ENCODE data around the gene NANOS3.
A peak's percentile ranks its signal among the peaks of the same experiment; 100 is the strongest.

The NANOS3 gene

DNA sequence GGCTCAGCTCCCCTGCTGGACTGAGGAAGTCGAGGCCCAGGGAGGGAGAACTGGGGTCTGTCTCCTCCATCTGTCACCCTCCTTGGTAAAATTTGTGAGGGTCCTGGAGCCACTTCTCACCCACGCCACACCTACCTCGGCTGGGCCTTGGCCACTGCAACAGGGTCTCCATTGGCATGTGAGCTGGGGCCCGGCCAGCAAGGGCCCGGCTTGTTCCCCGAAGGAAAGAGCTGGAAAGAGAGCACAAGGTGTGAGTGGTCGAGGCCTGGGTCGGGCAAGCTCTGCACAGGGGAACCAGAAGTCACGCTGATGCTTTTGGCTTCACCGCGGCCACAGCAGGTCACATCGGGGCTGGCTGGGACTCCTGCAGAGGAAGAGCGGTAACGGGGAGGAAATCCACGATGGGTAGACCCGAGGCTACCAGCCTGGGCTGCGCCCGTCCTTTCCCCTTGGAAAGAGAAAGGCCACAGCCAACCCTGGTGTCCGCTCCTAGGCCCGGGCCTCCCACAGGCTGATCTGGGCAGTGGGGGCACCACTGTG lies 9.0 kb downstream of the NANOS3 start:
- H3K27ac Mint-ChIP-seq = no peak overlapping the region

DNA sequence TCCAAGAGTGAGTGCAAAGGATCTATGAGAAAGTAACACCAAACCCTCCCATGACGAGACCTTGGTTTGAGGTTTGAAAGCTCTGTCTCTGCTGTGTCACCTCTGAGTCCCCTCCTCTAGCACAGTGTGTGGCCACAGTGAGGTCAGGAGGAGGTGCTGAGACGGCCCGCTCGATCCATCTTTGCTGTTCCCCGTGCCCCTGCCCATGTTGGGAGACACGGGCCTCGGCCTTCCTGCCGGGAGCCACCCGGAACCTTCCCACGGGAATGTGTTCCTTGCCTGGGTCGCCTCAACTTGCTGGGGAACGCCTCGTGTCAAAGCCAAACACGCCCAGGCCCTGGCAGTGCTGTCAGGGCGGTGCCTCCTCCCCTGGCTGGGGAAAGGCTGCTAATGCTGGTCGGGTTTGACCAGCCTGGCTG lies 10.1 kb downstream of the NANOS3 start:
- Mint-ChIP-seq H3K27ac (no peak overlapping the region), H3K4me1 (peaks cover 52% of the 10 kb centered on the region)

More for the DNA sequence above, 9.0 kb downstream of the NANOS3 start:
- H3K9me3 Mint-ChIP-seq = no peaks in the 10 kb centered on the region
- H3K4me3 Mint-ChIP-seq = no peak overlapping the region
- H3K27me3 Mint-ChIP-seq = no peaks in the 10 kb centered on the region
- peaks cover 64% of the 10 kb centered on the region for H3K4me1 Mint-ChIP-seq
- DNase-seq (no peak), ATAC-seq (no peak)

DNA sequence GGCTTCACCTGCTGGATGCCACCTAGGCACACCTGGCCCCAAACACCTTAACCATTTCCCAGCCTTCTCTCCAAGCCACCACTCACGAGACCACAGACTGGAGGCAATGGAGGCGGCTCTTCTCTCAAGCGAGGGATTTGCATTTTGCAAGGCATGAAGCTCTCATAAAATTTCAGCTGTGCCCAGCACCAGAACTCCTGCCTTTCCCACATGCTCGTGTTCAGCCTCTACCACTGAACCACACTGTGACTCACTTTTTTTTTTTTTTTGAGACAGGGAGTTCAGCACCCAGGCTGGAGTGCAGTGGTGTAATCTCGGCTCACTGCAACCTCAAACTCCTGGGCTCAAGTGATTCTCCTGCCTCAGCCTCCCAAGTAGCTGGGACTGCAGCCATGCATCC lies 10.6 kb downstream of the NANOS3 start:
- Mint-ChIP-seq H3K9me3 (no peaks in the 10 kb centered on the region), H3K4me3 (no peak overlapping the region)
- no peak for ATAC-seq

More for the DNA sequence above, 10.1 kb downstream of the NANOS3 start:
- no peaks in the 10 kb centered on the region for H3K27me3 Mint-ChIP-seq
- H3K4me3 Mint-ChIP-seq = no peak overlapping the region
- peak; percentile 72 for ATAC-seq
- DNase-seq = no peak
- no peaks in the 10 kb centered on the region for H3K9me3 Mint-ChIP-seq

DNA sequence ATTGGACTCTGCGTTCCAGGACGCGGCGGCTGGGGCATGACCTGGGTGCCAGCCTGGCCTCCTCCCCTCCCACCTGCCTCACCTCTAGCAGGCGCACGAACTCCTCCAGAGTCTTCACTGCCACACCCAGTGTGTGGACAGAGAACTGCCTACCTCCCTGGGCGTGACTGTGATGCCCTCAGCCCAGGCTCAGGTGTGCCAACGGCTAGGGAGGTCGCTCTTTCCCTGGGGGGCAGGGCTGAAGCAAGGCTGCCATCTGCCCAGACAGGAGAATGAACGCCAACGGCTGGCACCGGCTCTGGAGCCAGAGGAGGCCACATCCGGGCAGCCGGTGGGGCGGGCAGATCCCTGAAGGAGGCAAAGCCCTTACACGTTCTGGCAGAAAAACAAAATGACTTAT lies 11.3 kb downstream of the NANOS3 start:
- DNase-seq (no peak), ATAC-seq (no peak)
- no peaks in the 10 kb centered on the region for H3K27me3 Mint-ChIP-seq
- H3K9me3 Mint-ChIP-seq = no peaks in the 10 kb centered on the region
- no peak overlapping the region for H3K4me3 Mint-ChIP-seq
- H3K27ac Mint-ChIP-seq = no peak overlapping the region
- peaks cover 40% of the 10 kb centered on the region for H3K4me1 Mint-ChIP-seq

More for the DNA sequence above, 10.6 kb downstream of the NANOS3 start:
- Mint-ChIP-seq H3K4me1 (peaks cover 48% of the 10 kb centered on the region), H3K27ac (no peak overlapping the region), H3K27me3 (no peaks in the 10 kb centered on the region)
- no peak for DNase-seq

DNA sequence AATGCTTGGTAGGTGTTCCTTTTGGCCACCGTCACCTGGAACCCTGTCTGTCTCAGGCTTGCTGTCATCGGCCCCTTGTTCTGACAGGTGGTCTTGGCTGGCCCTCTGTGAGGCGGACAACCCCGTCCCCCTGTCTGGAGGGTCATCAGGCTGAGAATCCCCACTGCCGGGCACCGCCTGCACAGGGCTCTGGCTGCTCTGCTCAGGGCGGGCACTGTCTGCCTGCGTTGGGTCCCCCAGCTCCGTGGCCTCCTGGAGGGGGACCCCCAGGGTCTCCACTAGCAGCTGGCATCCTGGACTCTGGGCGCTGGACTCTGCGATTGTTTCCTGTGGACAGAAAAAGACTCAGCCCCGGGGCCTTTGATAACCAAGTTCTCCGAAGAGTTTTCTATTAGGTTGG lies 13.2 kb downstream of the NANOS3 start:
- Mint-ChIP-seq H3K9me3 (no peaks in the 10 kb centered on the region), H3K27ac (no peak overlapping the region), H3K4me1 (peaks cover 25% of the 10 kb centered on the region), H3K4me3 (no peak overlapping the region), H3K27me3 (no peaks in the 10 kb centered on the region)
- ATAC-seq (no peak), DNase-seq (no peak)

DNA sequence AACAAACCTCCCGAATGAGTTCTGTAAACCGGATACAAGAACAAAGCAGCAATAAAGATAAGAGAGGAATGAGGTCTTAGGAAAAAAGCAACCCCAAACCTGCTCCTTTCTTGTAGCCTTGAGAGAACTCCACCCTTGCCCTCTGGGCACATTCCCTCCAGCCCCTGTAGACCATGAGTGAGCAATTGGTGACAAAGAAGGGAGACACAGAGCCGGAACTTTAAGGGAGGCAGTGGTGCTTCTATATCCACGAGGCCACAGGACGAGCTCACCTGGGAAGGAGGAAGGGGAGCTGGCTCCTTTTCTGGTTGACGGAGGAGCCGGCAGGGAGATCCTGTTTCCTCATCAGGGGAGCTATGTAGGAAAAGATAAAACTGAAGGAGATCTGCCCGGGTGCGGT lies 15.9 kb downstream of the NANOS3 start:
- H3K27ac Mint-ChIP-seq = no peak overlapping the region
- H3K4me3 Mint-ChIP-seq = no peak overlapping the region
- no peak for ATAC-seq
- H3K4me1 Mint-ChIP-seq = no peaks in the 10 kb centered on the region
- H3K27me3 Mint-ChIP-seq = no peaks in the 10 kb centered on the region
- DNase-seq = no peak
- no peaks in the 10 kb centered on the region for H3K9me3 Mint-ChIP-seq

DNA sequence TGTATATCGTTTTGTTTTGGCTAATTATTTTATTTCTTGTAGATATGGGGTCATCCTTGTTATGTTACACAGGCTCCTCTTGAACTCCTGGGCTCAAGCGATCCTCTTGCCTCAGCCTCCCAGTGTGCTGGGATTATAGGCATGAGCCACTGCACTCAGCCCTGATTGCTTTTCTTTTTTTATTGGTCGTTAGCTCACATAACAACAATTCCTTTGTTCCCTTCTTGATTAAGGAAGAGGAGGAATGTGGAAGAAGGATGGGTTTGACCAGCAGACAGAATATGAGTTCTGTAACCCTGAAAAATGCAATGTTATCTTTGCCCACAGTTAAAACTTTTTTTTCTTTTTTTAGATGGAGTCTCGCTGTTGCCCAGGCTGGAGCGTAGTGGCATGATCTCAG lies 17.6 kb downstream of the NANOS3 start:
- Mint-ChIP-seq H3K27me3 (no peaks in the 10 kb centered on the region), H3K9me3 (no peaks in the 10 kb centered on the region)

DNA sequence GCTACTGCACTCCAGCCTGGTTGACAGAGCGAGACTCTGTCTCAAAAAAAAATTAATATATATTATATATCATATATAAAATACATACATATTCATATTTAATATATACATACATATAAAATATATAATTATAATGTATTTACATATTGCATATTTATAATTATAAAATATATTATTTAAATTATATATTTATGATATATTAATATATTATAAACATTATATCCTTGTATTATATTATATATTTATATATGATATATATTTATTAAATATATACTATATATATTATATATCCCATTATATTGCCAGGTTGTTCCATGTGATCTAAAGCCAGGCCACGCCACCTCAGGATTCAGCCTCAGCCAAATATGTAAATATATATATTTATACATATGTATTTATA lies 19.3 kb downstream of the NANOS3 start:
- no peak overlapping the region for H3K4me3 Mint-ChIP-seq
- no peaks in the 10 kb centered on the region for H3K9me3 Mint-ChIP-seq
- DNase-seq (no peak), ATAC-seq (no peak)
- no peak overlapping the region for H3K27ac Mint-ChIP-seq
- no peaks in the 10 kb centered on the region for H3K4me1 Mint-ChIP-seq
- no peaks in the 10 kb centered on the region for H3K27me3 Mint-ChIP-seq

More for the DNA sequence above, 17.6 kb downstream of the NANOS3 start:
- DNase-seq (no peak), ATAC-seq (no peak)
- Mint-ChIP-seq H3K27ac (no peak overlapping the region), H3K4me1 (no peaks in the 10 kb centered on the region), H3K4me3 (no peak overlapping the region)

DNA sequence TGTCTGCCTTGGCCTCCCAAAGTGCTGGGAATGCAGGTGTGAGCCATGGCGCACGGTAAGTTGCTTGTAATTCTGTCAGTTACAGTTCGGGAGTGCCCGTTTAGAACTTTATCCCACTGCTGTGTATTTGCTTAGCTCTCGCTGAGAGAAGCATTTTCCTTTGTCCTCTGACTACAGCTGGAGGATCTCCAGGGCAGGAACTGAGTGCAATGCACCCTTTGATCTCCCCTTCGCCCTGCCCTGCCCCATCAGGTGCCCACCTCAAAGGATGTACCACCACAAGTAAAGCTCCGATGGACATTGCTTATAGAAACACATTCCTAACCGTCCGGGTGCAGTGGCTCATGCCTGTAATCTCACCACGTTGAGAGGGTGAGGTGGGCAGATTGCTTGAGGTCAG lies 22.5 kb downstream of the NANOS3 start:
- no peaks in the 10 kb centered on the region for H3K9me3 Mint-ChIP-seq
- H3K4me1 Mint-ChIP-seq = peaks cover 13% of the 10 kb centered on the region
- DNase-seq (no peak), ATAC-seq (no peak)
- H3K27me3 Mint-ChIP-seq = no peaks in the 10 kb centered on the region
- H3K27ac Mint-ChIP-seq = no peak overlapping the region
- no peak overlapping the region for H3K4me3 Mint-ChIP-seq

DNA sequence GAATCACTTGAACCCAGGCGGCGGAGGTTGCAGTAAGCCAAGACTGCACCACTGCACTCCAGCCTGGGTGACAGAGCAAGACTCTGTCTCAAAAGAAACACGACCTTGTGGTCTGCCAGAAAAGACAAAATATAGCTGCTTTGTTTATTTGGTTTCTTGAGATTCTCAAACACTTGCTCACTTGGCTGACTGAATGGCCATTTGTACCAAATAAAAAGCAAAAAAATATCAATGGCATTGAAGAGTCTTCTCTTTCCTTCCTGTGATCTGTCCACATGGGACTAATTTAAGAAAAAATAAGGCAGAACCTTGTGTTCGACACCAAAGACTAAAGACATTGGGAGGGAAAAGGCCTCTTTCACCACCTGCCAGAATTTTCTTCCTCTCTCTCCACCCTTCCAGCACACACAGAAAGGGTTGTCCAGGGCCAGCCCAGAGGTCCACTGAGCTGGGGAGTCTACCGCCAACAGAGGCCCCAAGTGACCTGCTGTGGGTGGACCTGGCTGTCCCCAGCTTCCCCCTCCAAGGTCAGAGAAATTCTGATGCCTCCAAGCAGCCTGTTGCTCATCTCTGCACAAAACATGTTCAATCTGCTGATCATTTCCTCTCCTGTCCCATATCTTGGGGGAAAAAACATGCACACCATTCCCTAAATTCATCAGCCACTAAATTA lies 23.1 kb downstream of the NANOS3 start:
- DNase-seq (no peak), ATAC-seq (no peak)
- peak overlapping the region; percentile 38 to 84 for H3K27ac Mint-ChIP-seq
- H3K4me1 Mint-ChIP-seq = peaks cover 19% of the 10 kb centered on the region
- H3K9me3 Mint-ChIP-seq = no peaks in the 10 kb centered on the region
- H3K4me3 Mint-ChIP-seq = no peak overlapping the region
- H3K27me3 Mint-ChIP-seq = no peaks in the 10 kb centered on the region

DNA sequence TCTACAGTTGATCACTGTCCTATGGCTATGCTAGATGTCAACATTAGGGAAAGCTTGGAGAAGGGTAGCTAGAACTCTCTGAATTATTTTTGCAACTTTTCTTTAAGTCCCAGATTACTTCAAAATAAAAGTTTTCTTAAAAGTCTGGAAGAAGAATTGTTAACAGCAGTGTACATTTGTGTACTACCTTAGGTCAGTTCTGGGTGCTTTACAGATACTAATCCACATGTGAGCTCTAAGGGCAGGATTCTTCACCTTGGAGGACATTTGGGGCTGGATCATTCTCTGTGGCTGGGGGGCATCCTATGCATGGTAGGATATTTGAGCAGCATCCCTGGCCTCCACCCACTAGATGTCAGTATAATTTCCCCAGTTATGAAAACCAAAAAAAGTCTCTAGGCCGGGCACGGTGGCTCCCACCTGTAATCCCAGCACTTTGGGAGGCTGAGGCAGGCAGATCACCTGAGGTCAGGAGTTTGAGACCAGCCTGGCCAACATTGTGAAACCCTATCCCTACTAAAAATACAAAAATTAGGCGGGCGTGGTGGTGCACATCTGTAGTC lies 26.1 kb downstream of the NANOS3 start:
- Mint-ChIP-seq H3K4me1 (peaks cover 39% of the 10 kb centered on the region), H3K9me3 (peaks cover 0 to 6% of the 10 kb centered on the region in 2 donors), H3K27ac (no peak overlapping the region), H3K4me3 (peak overlapping the region in 1 of 2 donors; percentile 13), H3K27me3 (no peaks in the 10 kb centered on the region)
- peak in 1 of 2 donors; percentile 34 for DNase-seq
- ATAC-seq = no peak

DNA sequence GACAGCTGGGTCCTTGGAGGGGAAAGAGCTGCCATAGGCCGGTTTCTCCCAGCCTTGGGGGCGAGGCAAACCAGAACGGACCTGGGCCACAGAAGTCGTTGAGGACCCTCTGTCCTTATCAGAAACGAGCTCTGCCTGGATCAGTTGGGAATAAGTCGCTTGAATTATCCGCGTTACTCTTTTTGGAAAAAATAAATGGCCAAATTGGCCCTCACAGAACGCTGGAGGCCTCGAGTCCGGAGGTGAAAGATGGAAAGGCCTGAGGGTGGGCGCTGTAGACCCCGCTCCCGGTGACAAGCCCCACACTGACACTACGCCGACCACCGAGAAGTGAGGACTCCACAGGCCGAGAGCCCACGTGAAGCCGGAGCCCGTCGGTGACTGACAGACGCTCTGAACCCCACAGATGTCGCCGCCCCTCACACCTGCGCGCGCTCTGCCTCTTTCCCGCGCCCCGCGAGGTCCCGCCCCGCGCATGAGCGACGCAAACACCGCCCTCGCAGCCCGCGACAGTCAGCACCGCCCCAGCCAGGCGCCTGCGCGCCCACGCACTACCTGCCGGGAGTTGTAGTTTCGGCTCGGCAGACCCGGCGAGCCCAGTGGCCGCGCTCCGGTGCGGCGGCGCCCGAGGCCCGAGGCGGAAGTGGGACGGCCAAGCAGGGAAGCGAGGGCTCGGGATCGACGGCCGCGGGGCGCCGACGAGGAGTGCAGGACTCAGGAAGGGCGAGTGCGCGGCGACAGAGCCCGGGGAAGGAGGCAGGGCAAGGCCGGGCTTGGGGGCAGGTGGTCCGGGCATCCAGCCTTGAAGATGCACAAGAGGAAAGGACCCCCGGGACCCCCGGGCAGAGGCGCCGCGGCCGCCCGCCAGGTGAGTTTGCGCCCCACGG lies 28.9 kb downstream of the NANOS3 start, which contains the start of the genes BRME1 and CC2D1A:
BRME1 (minus strand) TSS at position 484 of the 887 bp plus-strand sequence. CDS start 1,225 bp downstream, outside the sequence.
CC2D1A (plus strand) TSS at position 568 of the 887 bp plus-strand sequence; CDS start at position 809, 241 bp downstream.
- Mint-ChIP-seq H3K4me1 (peaks cover 39% of the 10 kb centered on the region), H3K9me3 (peaks cover 0 to 6% of the 10 kb centered on the region in 2 donors)
- peak; percentile 94 to 96 for DNase-seq

DNA sequence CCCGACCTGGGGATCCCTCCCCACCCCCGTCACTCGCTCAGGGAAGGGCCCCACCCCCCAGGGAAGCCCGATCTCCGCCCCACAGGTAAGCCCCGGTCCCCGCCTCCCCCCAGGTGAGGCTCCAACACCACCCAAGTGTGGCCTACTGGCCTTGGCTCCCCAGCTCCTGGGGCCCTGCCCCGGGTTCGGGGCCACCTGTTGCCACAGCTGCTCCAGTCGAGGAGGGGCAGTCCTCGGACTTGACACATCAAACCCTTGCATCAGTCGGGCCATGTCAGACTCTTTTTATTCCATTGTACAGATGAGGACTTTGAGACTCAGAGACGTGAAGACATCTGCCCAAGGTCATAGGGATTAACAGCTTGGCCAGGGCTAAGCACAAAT lies 29.6 kb downstream of the NANOS3 start:
- ATAC-seq (peak; percentile 51), DNase-seq (peak in 1 of 2 donors; percentile 31)
- Mint-ChIP-seq H3K27me3 (no peaks in the 10 kb centered on the region), H3K4me1 (peaks cover 39% of the 10 kb centered on the region), H3K9me3 (peaks cover 0 to 6% of the 10 kb centered on the region in 2 donors), H3K4me3 (peak overlapping the region; percentile 87 to 95), H3K27ac (peak overlapping the region; percentile 92 to 95)

More for the DNA sequence above, 28.9 kb downstream of the NANOS3 start, which contains the start of the genes BRME1 and CC2D1A:
- ATAC-seq = peak; percentile 98
- Mint-ChIP-seq H3K27ac (peak within 1 kb of the TSS; percentile 92 to 95), H3K27me3 (no peaks in the 10 kb centered on the region), H3K4me3 (peak within 1 kb of the TSS; percentile 87 to 95)

DNA sequence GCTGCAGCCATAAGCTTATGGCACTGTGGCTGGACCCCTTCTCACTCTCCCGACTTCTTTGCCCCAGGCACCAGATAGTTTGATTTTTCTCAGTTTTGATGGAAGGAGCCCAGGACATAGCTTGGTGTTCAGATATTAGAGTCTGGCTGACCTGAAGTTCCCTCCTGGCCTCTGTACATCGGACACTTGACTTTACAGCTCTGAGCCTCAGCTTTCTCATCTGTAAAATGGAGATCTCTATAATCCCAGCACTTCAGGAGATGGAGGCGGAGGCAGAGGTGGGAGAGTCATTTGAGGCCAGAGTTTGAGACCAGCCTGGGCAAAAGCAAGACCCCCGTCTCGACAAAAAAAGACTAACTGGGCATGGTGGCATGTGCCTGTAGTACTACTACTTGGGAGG lies 30.0 kb downstream of the NANOS3 start:
- H3K27me3 Mint-ChIP-seq = no peaks in the 10 kb centered on the region
- DNase-seq (no peak), ATAC-seq (no peak)
- H3K27ac Mint-ChIP-seq = peak overlapping the region; percentile 92 to 95
- peaks cover 0 to 6% of the 10 kb centered on the region in 2 donors for H3K9me3 Mint-ChIP-seq
- H3K4me3 Mint-ChIP-seq = peak overlapping the region; percentile 87 to 95
- peaks cover 39% of the 10 kb centered on the region for H3K4me1 Mint-ChIP-seq

DNA sequence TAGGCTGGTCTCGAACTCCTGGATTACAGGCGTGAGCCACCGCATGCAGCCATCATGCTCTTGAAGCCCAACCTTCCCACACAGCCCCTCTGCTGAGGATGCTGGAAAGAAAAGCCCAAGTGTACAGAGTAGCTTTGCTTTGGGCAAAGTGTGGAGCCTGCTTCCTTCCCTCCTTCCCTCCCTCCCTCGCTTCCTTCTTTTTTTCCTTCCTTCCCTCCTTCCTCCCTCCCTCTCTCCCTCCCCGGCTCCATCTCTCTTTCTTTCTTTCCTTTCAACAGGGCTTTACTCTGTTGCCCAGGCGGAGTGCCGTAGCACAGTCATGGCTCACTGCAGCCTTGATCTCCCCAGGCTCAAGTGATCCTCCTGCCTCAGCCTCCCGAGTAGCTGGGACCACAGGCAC lies 31.7 kb downstream of the NANOS3 start:
- no peak overlapping the region for H3K4me3 Mint-ChIP-seq
- H3K27ac Mint-ChIP-seq = no peak overlapping the region
- peaks cover 34% of the 10 kb centered on the region for H3K4me1 Mint-ChIP-seq
- DNase-seq (no peak), ATAC-seq (no peak)
- no peaks in the 10 kb centered on the region for H3K27me3 Mint-ChIP-seq
- peaks cover 0 to 6% of the 10 kb centered on the region in 2 donors for H3K9me3 Mint-ChIP-seq
